Measurements from ENCODE around the gene HBM.

DNA sequence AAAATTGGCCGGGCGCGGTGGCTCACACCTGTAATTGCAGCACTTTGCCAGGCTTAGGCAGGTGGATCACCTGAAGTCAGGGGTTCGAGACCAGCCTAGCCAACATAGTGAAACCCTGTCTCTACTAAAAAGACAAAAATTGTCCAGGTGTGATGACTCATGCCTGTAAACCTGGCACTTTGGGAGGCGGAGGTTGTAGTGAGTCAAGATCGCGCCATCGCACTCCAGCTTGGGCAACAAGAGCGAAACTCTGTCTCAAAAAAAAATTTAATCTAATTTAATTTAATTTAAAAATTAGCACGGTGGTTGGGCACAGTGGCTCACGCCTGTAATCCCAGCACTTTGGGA, 12.9 kb downstream of the HBM start:
- TF ChIP-seq ZNF274 (IDR thresholded peaks at IDR 0.05; ENCODE audit: insufficient read depth, insufficient read length) (no peak), POLR2A (IDR thresholded peaks at IDR 0.05; ENCODE audit: low read depth, low read length) (no peak), NRF1 (conservative IDR thresholded peaks at IDR 0.05; ENCODE audit: low read depth, low read length) (no peak), ZNF24 (IDR thresholded peaks at IDR 0.05) (no peak), NBN (IDR thresholded peaks at IDR 0.05) (no peak)
- TF ChIP-seq, protein P1, sequence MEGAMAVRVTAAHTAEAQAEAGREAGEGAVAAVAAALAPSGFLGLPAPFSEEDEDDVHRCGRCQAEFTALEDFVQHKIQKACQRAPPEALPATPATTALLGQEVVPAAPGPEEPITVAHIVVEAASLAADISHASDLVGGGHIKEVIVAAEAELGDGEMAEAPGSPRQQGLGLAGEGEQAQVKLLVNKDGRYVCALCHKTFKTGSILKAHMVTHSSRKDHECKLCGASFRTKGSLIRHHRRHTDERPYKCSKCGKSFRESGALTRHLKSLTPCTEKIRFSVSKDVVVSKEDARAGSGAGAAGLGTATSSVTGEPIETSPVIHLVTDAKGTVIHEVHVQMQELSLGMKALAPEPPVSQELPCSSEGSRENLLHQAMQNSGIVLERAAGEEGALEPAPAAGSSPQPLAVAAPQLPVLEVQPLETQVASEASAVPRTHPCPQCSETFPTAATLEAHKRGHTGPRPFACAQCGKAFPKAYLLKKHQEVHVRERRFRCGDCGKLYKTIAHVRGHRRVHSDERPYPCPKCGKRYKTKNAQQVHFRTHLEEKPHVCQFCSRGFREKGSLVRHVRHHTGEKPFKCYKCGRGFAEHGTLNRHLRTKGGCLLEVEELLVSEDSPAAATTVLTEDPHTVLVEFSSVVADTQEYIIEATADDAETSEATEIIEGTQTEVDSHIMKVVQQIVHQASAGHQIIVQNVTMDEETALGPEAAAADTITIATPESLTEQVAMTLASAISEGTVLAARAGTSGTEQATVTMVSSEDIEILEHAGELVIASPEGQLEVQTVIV (IDR thresholded peaks at IDR 0.05; ENCODE audit: borderline replicate concordance, partially characterized antibody), result no peak
- TF ChIP-seq, protein P2, sequence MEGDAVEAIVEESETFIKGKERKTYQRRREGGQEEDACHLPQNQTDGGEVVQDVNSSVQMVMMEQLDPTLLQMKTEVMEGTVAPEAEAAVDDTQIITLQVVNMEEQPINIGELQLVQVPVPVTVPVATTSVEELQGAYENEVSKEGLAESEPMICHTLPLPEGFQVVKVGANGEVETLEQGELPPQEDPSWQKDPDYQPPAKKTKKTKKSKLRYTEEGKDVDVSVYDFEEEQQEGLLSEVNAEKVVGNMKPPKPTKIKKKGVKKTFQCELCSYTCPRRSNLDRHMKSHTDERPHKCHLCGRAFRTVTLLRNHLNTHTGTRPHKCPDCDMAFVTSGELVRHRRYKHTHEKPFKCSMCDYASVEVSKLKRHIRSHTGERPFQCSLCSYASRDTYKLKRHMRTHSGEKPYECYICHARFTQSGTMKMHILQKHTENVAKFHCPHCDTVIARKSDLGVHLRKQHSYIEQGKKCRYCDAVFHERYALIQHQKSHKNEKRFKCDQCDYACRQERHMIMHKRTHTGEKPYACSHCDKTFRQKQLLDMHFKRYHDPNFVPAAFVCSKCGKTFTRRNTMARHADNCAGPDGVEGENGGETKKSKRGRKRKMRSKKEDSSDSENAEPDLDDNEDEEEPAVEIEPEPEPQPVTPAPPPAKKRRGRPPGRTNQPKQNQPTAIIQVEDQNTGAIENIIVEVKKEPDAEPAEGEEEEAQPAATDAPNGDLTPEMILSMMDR (IDR thresholded peaks at IDR 0.05 in 2 of 3, conservative IDR thresholded peaks at IDR 0.05 in 1 of 3; ENCODE audit: control insufficient read depth in 2 of 3, extremely low read depth in 1 of 3, insufficient read depth in 1 of 3, low read depth in 3 of 3, low read length in 3 of 3), result no peak

All from GM12878 (cell line).